Tongue (tissue), 2 donors: ENCODE results near the gene MYO1E. TPM values are rescaled to one million over a fixed set of nuclear protein-coding genes. Genes with fewer than 3 reads are reported as not detected.
A peak's percentile ranks its signal among the peaks of the same experiment; 100 is the strongest.
"Not testable (repeated sequence)": the region's sequence is repeated elsewhere in the genome, so short reads cannot be mapped to it uniquely, and the experiment has no call there.

ENCODE experiments used
- DNase-seq: peaks from one replicate; pipeline ENCODE4 v3.0.0-alpha.2; 2015
- total RNA-seq: library from RNA; depleted of rRNA; stranded (reverse); fragments of >200 nt; gene quantifications from one replicate; pipeline ENCODE4 v1.2.3, GENCODE V29; 2014

The MYO1E gene
- total RNA-seq, 1 donor from 2014 or later: 66.6 TPM

DNA sequence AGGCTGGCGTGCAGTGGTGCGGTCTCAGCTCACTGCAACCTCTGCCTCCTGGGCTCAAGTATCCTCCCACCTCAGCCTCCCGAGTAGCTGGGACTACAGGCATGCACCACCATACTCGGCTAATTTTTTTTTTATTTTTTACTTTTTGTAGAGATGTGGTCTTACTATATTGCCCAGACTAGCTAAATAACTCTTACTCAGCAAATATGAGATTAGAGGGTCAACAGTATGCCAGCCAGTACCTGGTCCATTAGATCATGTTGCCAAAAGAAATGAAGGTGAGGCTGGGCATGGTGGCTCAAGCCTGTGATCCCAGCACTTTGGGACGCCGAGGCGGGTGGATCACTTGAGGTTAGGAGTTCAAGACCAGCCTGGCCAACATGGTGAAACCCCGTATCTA is 210.6 kb downstream of the MYO1E start:
- not testable (repeated sequence) for DNase-seq

DNA sequence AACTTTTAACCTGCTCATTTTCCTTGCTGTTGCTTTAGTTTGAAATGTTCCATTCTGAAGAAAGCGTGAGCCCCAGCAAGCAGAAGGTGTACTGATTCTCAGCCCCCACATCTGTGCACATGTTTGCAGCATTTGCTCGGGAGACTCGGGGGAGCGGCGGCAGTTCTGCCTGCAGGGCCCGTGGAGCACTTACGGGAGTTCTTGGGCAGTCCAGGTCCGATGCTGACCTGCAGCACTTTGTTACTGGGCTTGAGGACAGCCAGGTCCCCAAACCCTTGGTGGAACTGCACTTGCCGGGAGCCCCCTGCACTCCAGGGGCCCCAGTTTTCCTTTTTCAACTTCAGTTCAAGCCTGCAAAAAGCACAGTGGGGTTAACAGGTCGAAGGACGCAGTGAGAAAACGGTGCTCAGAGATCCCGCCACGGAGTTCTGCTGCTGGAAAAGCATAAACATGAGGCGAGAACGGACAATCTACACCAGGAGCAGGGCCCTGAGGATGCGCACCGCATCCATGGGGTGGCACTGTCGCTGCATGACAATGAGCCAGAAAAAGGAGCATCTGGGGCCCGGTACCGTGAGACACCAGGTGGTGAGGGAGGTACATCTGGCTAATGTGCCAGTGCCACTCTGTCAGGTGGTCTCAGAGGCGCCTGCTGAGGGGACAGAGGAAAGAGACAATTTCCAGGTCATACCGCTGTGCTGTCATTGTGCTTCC is 211.6 kb downstream of the MYO1E start:
- DNase-seq: peak; percentile 33

DNA sequence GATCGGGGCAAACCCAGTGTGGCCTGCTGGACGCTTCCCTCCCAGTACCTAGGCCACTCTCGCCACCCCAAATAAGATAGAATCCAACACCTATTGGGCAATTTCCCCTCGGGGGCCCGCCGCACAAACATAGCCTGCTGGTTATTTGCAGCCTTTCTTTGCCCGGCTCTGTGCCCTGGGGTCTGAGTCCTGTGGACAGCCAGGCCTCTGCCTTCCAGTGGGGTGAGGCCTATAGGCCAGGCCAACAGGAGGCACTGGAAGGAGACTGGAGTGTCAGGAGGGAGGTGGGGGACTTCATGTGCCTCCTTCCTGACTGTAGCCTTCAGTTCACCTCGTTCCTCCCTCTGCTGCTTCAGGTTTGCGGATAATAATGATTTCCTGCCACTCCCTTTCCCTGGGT is 213.5 kb downstream of the MYO1E start:
- DNase-seq: no peak

- peak; percentile 46 for DNase-seq
Observed at GRCh38 chr15:59158701-59159034, 214.0 kb downstream of the MYO1E start.

GRCh38 chr15:59157840-59158700 is 214.6 kb downstream of the MYO1E start:
- no peak for DNase-seq

- DNase-seq: no peak
Observed at GRCh38 chr15:59157396-59157795, 215.3 kb downstream of the MYO1E start.

GRCh38 chr15:59155431-59155830 is 217.2 kb downstream of the MYO1E start:
- DNase-seq: no peak

DNA sequence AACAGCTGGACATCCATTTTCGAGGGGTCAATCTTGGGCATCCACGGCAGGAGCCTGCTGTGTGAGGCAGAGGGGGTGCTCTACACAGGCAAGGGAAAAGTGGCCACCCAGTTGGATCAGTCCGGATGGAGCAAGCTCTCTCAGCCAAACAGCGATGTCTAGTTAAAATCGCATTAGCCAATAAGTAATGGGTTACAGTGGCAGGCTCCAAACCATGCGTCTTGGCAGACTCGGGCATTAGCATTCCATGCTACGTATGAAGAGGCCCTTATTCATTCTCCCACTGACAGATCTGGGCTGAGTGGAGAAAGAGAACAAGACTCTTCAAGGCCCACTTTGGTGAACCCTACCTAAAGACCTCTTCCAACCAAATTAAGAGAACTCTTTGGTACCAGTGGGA is 218.4 kb downstream of the MYO1E start:
- no peak for DNase-seq

DNA sequence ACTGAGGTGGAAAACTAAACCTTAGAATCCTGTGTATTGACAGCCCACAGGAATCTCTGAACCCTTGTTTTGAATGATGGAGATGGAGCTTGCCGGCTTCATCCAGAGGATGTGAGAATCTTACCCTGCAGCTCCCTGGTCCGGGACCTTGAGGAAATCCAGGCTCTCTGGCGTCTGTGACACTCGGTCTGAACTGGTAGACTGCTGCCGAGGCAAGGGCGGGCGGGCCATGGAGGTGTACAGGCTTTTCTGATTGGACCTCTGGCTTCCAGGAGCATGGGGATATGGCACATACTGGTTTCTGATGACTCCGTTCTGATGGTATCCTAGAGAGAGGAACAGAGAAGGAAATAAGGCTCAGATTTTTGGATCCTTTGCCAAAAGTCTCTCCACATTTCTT is 219.2 kb downstream of the MYO1E start:
- DNase-seq: no peak

- no peak for DNase-seq
Observed at GRCh38 chr15:59152694-59153450, 219.8 kb downstream of the MYO1E start.

- no peak for DNase-seq
Observed at GRCh38 chr15:59150185-59150584, 222.5 kb downstream of the MYO1E start.

GRCh38 chr15:59148153-59148833 is 224.4 kb downstream of the MYO1E start:
- DNase-seq: no peak

GRCh38 chr15:59147666-59148065 is 225.0 kb downstream of the MYO1E start:
- no peak for DNase-seq

DNA sequence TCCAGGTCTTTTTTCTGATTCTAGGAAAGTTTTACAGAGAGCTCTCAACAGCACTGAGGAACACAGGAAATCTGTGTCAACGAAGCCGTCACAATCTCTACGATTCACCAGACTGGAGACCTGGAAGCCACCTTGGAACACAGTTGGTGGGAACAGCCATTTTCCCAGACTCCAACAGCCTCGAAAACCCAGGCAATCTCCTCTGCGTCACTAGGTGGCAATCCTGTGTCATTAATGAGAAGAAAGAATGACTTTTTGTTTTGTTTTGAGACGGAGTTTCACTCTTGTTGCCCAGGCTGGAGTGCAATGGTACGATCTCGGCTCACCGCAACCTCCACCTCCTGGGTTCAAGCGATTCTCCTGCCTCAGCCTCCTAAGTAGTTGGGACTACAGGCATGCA is 228.1 kb downstream of the MYO1E start:
- DNase-seq: not testable (repeated sequence)

- no peak for DNase-seq
Observed at GRCh38 chr15:59143281-59143680, 229.4 kb downstream of the MYO1E start.

DNA sequence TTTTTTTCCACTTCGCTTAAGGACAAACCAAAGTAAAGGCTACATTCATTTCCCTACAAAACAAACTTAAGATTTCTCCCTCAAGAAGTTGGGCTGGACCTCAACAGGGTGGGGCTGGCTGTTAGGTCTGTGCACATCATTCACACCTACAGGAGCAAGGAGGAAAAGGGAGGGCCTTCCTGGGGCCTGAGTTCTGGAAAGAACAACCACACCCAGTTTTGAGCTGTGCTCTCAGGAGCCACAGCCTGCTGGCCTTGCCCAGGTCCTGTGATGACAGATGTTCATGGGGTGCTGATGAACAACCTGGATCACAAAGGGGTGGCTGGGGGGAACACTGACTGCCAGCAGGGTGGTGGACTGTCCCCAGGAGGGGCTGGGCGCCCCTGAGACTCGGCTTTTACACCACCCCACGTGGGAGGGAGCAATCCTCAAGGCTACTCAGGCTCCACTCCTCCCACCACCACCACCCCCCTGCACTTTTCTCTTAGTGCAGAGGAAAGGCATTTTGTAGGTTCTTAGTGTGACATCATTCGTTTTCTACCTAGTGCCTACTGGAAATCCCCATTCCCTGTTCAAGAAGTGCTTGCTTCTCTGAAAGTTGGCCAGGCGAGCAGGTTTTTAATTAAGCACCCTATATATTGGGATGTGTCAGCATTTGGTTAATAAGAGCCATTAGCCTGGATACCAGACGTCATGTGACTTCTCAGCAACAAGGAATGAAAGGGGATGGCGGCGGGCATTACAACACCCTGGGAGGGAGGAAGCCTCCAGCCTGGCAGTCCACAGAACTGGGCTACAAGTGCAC is 232.0 kb downstream of the MYO1E start:
- no peak for DNase-seq

GRCh38 chr15:59138243-59138642 is 234.4 kb downstream of the MYO1E start:
- DNase-seq: no peak

GRCh38 chr15:59137566-59137965 is 235.1 kb downstream of the MYO1E start:
- DNase-seq: no peak

DNA sequence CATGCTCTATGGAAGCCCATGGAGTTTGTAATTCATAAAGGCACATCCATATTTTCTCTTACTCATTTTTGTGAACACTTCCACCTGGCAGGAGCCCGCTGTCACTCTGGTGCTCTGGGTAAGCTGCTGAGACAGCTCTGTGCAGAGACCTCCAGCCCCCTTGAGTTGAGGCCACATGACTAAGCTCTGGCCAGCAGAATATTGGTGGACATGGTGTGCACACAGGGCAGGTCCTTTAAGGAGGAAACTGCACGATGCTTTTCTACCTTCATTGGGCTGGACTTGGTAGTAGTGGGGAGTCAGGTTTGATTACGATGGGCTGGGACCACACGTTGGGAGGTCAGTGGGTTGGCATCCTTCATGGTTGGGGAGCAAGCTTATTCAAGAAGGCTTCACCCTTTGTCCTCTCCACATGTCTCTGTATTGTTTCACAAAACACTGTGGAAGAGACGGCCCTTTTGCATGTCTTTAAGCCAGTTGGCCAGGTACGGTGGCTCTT is 238.7 kb downstream of the MYO1E start:
- DNase-seq: no peak

DNA sequence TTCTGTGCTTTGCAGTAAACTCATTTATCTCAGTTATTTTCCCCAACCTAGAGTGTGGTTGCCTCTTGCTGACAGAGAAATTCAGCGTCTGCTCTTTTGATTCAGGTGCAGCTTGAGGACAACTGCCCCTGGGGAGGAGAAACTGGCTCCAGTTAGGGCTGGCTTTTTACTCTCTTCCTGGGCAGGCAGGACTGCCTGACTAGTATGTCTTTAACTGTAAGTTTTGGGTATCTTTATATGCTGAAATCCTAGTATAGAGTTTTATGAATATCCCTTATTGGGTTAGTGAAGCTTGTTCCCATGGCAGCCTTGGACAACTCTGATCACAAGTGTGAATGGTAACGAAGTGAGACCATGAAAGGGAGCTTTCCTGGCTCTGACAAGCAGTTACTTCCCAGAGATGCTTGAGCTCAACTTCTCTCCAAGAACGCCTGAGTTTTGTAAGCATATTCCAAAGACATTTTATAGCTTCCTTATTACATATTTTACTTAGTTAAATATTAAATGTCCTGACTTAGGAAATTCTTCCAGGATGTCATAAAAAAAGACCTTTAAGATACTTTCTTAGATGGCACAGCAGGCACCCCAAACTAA is 240.6 kb downstream of the MYO1E start:
- DNase-seq: no peak

DNA sequence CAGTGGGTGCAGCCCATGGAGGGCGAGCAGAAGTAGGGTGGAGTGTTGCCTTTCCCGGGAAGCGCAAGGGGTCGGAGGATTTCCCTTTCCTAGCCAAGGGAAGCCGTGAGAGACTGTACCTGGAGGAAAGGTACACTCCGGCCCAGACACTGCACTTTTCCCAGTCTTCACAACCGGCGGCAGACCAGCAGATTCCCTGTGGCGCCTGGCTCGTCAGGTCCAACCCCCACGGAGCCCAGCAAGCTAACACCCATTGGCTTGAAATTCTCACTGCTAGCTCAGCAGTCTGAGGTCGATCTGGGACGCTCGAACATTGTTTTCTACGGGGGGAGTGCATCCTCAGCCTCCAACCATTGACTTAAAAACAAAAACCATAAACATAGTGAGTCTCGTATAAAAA is 241.2 kb downstream of the MYO1E start:
- DNase-seq: no peak
